GOT3 (cell line): Measurements from ENCODE around the gene OBI1.
A peak's percentile ranks its signal among the peaks of the same experiment; 100 is the strongest.

ENCODE experiments used
- DNase-seq: peaks from one replicate; lab custom pipeline; 2025; ENCODE audit warnings: mixed read lengths; lab: John Stamatoyannopoulos, UW

Gene OBI1, protein sequence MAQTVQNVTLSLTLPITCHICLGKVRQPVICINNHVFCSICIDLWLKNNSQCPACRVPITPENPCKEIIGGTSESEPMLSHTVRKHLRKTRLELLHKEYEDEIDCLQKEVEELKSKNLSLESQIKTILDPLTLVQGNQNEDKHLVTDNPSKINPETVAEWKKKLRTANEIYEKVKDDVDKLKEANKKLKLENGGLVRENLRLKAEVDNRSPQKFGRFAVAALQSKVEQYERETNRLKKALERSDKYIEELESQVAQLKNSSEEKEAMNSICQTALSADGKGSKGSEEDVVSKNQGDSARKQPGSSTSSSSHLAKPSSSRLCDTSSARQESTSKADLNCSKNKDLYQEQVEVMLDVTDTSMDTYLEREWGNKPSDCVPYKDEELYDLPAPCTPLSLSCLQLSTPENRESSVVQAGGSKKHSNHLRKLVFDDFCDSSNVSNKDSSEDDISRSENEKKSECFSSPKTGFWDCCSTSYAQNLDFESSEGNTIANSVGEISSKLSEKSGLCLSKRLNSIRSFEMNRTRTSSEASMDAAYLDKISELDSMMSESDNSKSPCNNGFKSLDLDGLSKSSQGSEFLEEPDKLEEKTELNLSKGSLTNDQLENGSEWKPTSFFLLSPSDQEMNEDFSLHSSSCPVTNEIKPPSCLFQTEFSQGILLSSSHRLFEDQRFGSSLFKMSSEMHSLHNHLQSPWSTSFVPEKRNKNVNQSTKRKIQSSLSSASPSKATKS

GRCh38 chr13:78658630-78659449 lies at the start of gene OBI1:
Gene OBI1 (minus strand): TSS chr13:78659155. CDS start chr13:78659120, 35 bp downstream.
- DNase-seq: peak; percentile 62

- DNase-seq: no peak
These were observed 42.4 kb upstream of the OBI1 start for GRCh38 chr13:78701383-78701782.

- DNase-seq: no peak
These were observed 41.4 kb upstream of the OBI1 start for GRCh38 chr13:78700121-78700910.

- DNase-seq: no peak
These were observed 30.1 kb upstream of the OBI1 start for GRCh38 chr13:78689011-78689410.

- no peak for DNase-seq
These were observed 27.5 kb upstream of the OBI1 start for GRCh38 chr13:78686461-78686860.

DNA sequence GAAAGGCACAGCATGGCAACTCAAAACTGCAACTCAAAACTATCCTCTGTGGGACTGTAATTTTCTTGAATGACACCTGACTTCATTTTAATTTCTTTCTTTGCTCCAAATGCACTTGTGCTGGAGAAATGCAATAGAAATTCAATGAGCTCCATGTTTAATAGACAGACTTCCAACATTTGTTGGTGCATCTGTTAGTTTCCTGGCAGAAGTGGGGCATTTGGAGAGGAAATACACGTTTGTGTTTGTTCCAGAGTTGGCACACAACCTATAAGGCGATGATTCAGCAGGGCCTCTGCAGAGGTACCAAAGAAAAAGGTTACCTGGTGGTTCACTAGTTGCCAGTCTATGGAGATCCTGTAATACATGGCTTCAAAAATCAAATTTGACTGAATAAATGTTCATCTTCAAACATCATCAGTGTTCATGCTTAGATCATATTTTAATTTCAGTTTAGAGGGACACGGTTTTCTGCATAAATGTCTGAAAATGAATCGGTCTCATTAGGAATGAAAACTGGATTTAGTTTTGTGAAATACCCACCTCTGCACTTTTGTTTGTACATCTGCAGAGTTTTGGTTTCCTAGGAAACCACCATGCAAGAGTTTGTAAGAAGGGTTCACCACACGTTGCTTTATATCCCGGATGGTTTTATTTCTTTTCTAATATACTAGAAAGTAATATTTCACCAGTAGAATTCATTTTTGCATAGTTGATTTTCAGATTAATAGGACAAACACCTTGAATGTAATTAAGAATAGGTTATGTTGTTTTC lies 21.8 kb upstream of the OBI1 start:
- no peak for DNase-seq

GRCh38 chr13:78680115-78680561 lies 21.2 kb upstream of the OBI1 start:
- DNase-seq: no peak

GRCh38 chr13:78679329-78679728 lies 20.4 kb upstream of the OBI1 start:
- no peak for DNase-seq

DNA sequence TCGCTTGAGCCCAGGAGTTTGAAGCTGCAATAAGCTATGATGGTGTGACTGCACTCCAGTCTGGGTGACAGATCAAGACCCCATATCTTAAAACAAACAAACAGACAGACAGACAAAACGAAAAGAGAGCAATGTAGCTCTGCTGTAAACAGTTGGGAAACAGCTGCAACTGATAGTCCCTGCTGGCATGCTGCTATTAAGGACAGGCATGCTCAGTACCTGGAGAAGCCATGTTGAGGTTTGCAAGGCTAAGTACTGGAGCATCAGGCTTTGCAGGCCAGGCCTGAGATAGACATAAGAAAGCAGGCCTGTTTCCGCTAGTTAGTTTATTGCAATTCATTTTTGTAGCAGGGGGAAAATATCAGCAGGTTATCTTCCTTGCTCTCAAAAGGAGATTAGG lies 16.2 kb upstream of the OBI1 start:
- DNase-seq: no peak

DNA sequence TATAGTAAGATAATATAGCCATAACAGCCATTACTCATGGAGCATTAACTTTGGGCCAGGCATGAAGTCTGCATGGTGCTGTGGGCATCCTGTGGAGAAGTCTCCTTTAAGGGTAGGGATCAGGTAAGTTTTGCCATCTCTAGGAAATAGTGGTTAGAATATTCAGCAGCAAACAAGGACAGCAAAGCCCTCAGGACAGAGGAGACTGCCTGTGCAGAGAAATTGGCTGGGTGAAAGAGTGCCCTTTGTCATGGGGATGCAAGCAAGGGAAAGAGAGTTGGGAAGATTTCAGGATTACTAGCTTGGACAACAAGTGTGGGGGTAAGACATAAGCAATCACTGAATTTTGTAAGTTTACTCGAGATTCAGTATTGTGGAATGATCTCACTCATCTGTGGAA lies 15.7 kb upstream of the OBI1 start:
- no peak for DNase-seq

DNA sequence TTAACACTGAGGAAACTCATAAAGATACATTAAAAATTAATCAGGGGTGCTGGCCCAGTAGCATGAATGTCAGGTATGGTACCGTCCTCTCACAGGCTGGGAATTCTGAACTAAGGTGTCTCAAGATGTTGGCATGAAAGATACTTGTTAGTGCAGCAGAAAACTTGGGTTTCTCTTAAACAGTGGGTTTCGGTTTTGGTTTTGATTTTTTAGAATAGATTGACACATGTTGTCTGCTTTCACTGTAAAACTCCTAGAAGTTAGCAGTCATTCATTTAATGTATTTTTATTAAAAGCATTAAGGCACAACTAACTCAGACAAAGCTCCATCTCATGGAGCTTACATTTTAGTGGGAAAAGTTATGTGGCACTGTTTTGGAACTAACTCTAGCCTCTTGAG lies 3.5 kb upstream of the OBI1 start:
- no peak for DNase-seq

DNA sequence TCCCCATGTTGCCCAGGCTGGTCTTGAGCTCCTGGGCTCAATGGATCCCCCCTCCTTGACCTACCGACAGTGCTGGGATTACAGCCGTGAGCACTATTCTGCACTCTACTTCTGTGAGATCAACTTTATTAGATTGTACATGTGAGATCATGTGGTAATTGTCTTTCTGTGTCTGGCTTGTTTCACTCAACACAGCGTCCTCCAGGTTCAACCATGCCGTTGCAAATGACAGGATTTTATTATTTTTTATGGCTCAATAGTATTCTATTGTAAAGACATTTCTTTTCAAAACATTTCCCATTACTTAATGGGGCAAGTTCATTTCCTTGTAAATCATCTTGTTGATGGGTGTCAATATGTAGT lies 1.5 kb upstream of the OBI1 start:
- no peak for DNase-seq

- DNase-seq: no peak
These were observed 958 bp upstream of the OBI1 start for GRCh38 chr13:78659732-78660494.

DNA sequence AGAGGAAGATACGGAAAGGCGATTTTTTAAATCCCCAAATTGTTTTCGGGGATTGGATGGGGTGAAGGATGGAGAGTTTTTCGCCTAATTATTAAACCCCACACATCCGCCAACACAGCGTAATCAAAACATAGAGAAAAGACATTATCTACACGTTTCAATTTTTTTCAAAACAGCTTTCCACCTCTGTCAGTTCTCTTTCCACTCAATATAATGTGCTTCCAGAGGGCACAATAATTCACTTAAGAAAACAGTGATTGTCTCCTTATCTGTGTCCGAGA lies 435 bp upstream of the OBI1 start:
- DNase-seq: no peak

- no peak for DNase-seq
These were observed 991 bp downstream of the OBI1 start for GRCh38 chr13:78657699-78658629.

GRCh38 chr13:78655906-78656305 lies 3.0 kb downstream of the OBI1 start:
- DNase-seq: no peak

DNA sequence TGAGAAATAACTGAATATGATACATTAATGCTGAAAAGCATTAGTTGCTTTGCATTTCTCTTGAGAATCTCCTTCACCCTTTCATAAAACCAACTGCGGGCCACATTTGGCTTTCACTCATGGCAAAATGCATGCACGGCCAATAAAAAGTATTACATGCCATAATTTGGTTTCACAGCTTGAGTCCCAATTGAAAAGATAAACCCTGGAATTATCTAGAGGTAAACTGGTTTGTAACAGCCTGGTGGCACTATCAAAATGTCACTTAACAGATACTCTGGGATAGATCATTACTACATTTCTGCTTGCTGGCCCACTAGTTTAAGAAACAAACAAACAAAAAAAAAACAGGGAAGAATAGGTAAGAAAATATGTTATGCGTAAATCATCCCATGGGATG lies 3.9 kb downstream of the OBI1 start:
- DNase-seq: no peak

DNA sequence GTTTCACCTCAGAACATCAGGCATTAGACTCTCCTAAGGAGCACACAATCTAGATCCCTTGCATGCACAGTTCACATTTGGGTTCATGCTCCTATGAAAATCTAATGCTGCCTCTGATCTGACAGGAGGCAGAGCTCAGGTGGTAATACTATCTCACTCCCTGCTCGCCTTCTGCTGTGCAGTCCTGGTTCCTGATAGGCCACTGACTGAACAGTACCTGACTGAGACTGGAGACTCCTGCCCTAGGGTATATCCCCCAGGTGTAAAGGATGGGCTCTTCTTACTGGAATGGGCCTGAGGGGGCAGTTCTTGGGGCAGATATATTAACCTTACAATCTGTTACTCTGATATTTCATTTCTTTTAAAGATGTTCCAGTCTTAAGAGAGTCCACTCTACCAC lies 6.3 kb downstream of the OBI1 start:
- DNase-seq: no peak

GRCh38 chr13:78650717-78651083 lies 8.3 kb downstream of the OBI1 start:
- DNase-seq: no peak
